22Rv1 (cell line): ENCODE data around the gene PALLD.

Experiments used
- H3K27ac ChIP-seq: fragments of 450-650 bp; 2 replicates; pipeline ENCODE4 v1.5.1; 2017
- ZFX ChIP-seq: fragments of 450-650 bp; IDR thresholded peaks from 2 replicates; pipeline ENCODE4 v1.6.1; 2017; ENCODE audit warnings: antibody characterized with exemption, borderline replicate concordance
- TF ChIP-seq, protein P1 (sequence below): fragments of 450-650 bp; IDR thresholded peaks from 2 replicates; pipeline ENCODE4 v1.5.1; 2017; ENCODE audit warnings: mild to moderate bottlenecking

The PALLD gene

DNA sequence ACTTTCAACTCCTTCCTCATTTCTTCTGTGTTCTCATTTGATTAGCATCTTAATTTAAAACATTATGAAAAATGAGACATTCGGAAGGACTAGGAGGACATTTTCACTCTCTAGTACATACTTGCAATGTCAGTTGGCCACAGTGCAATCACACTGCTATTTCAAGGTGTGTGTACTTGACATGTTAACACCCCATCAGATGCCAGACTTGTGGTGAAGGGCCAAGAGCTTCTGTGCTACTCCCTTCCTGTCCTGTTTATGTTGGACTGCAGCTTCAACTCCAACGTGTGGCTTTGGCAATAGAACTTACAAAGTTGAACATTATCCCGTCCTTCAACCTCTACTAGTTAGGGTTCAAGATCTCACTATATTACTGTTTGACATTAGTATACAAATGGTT lies 221.0 kb downstream of the PALLD start:
- TF ChIP-seq, protein P1, sequence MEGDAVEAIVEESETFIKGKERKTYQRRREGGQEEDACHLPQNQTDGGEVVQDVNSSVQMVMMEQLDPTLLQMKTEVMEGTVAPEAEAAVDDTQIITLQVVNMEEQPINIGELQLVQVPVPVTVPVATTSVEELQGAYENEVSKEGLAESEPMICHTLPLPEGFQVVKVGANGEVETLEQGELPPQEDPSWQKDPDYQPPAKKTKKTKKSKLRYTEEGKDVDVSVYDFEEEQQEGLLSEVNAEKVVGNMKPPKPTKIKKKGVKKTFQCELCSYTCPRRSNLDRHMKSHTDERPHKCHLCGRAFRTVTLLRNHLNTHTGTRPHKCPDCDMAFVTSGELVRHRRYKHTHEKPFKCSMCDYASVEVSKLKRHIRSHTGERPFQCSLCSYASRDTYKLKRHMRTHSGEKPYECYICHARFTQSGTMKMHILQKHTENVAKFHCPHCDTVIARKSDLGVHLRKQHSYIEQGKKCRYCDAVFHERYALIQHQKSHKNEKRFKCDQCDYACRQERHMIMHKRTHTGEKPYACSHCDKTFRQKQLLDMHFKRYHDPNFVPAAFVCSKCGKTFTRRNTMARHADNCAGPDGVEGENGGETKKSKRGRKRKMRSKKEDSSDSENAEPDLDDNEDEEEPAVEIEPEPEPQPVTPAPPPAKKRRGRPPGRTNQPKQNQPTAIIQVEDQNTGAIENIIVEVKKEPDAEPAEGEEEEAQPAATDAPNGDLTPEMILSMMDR = no peak
- no peak for TF ChIP-seq ZFX
- H3K27ac ChIP-seq = no peak overlapping the region

- no peak for TF ChIP-seq ZFX
- TF ChIP-seq, protein P1 = no peak
- no peak overlapping the region for H3K27ac ChIP-seq
These were observed 222.9 kb downstream of the PALLD start for GRCh38 chr4:168719725-168720124.

DNA sequence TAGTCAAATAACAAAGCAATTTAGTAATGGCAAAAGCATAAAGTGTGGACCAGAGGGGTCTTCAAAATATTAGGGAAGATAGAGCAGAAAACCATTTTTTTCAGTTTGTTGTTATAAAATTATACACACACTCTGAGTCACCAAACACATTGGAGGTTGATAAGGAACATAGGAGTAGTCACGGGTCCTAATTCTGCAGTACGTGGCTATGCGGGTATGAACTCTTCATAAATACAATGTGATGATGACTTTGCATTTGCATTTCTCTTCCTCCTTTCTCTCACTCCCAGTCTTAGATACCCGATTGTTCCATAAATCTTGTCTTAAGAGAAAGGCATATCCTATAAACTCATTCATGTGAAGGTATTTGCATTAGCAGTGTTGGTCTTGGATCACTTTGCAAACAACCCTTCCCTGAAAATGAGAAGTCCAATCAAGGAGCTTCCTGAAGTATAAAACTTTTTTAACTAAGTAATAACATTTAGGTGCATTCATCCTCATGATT lies 223.6 kb downstream of the PALLD start:
- no peak overlapping the region for H3K27ac ChIP-seq
- TF ChIP-seq, protein P1 = no peak
- TF ChIP-seq ZFX = no peak

GRCh38 chr4:168722391-168722790 lies 225.5 kb downstream of the PALLD start:
- no peak overlapping the region for H3K27ac ChIP-seq
- no peak for TF ChIP-seq ZFX
- TF ChIP-seq, protein P1 = no peak

- TF ChIP-seq, protein P1 = no peak
- no peak for TF ChIP-seq ZFX
- H3K27ac ChIP-seq = no peak overlapping the region
These were observed 226.2 kb downstream of the PALLD start for GRCh38 chr4:168723020-168723419.

GRCh38 chr4:168723569-168723968 lies 226.7 kb downstream of the PALLD start:
- H3K27ac ChIP-seq = no peak overlapping the region
- no peak for TF ChIP-seq ZFX
- TF ChIP-seq, protein P1 = no peak

DNA sequence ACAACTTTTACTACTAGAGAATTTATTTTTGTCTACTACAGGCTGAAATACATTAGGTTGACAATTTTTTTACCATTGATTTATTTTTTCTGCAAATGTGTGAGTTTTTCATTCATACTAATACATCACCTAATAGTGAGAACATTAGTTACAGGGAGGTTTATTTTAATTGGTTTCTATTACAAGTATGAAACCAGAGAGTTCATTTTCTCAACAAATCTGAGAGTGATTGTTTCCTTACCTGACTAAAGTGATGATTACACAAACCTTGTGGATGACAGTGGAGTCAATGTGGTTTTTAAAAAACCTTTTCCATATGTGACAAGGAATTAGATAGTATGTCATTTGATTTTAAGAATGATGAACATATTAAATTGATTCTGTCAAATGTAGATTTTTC lies 227.4 kb downstream of the PALLD start:
- no peak overlapping the region for H3K27ac ChIP-seq
- TF ChIP-seq, protein P1 = no peak
- TF ChIP-seq ZFX = no peak
